GM18498 (cell line): ENCODE data around the gene NMBR.
"Not testable (repeated sequence)": the region's sequence is repeated elsewhere in the genome, so short reads cannot be mapped to it uniquely, and the experiment has no call there.

Experiments
- ATAC-seq: cut with Tn5 transposase; IDR thresholded peaks from one replicate; pipeline ENCODE4 v1.9.1; 2021; ENCODE audit warnings: mild to moderate bottlenecking, moderate library complexity; ENCODE audit not compliant: unreplicated experiment

NMBR gene

DNA sequence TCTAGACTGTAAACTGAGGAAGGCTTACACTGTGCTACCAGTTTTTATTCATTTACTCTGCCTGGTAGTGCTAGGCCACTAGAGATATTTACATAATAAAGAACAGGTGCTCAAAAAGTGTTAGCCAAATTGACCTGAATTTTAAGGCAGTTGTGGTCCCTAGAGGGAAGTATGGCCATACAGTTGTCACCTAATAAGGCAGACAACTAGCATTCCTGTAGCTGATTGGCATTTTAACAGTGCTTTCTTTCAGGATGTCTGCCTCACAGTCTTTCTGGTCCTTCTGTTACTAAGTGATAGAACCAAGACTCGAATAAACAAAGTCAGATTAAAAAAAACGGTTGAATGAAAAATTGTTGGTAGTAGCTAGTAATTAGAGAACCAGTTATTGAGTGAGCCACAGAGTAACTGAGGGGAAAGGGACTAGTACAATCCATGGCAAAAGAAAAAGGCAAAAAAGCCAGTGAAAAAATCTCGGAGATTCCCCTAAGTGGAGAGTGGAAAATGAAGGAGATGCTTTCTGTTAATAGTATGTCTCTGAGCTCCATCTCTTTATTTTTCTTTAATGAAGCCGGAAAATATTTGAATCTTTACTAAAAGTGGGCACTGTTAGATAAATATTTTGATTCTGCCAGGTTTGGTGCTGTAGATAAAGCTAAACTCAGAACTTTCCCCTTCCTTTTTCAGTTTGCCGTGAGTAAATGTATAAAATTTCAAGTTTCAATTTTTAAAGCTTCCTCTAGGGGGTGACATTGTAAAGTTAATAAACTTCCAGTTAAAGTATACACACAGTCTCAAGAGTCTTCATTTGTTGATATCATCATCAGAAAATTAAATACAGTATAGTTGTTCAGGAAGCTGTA is 9.2 kb upstream of the NMBR start:
- ATAC-seq: peak; percentile 52

- ATAC-seq: no peak
These were observed 8.2 kb upstream of the NMBR start for GRCh38 chr6:142155091-142155490.

- no peak for ATAC-seq
These were observed 7.4 kb upstream of the NMBR start for GRCh38 chr6:142154336-142154735.

DNA sequence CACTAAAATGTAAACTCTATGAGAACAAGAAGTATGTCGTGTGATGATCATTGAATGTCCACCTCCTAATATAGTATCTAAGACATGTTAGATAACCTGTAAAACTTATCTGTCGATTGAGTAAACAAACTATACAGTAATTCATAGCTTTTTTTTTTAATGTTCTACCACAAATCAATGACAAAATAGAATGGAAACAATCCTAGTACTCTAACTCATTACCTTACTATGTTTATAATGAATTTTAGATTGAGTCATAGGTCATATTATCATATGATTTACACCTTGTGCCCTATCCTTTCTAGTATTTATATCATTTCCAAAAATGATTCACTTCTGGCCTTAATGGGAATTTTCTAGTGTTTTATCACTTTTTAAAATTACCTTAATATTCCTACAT is 6.3 kb upstream of the NMBR start:
- no peak for ATAC-seq

GRCh38 chr6:142152746-142153145 is 5.8 kb upstream of the NMBR start:
- no peak for ATAC-seq

DNA sequence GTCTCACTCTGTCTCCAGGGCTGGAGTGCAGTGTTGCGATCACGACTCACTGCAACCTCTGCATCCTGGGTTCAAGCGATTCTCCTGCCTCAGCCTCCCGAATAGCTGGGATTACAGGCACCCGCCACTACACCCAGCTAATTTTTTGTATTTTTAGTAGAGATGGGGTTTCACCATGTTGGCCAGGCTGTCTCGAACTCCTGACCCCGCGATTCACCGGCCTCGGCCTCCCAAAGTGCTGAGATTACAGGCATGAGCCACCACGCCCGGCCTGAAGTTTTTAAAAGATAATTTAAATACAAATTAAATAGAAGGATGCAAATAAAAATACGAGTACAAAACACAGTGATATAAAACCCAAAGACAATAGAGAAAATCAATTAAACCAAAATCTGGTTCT is 5.4 kb downstream of the NMBR start:
- ATAC-seq: not testable (repeated sequence)

DNA sequence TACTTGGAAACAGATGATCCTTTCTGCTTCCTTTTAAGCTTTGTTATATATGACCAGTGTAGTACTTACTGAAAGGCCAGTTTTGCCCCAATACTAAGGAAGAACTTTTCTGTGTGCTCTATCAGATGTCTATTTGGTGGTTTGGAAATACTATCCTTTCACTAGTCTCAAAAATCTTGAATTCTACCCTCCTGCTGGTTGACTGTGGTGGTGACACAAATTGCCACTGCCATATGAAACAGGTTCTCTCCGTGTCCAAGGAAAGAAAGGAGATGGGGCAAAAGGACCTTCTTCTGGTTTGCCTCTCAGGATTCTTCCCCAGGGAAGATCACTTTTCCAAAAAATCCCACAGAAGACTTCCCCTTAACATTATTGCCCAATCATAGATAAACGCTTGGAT is 8.0 kb downstream of the NMBR start:
- ATAC-seq: no peak

GRCh38 chr6:142132625-142133024 is 14.3 kb downstream of the NMBR start, which contains the start of gene GJE1:
Gene GJE1, plus strand, starts transcription at chr6:142132925. Its CDS starts 234 bp downstream, at chr6:142133159.
- no peak for ATAC-seq

DNA sequence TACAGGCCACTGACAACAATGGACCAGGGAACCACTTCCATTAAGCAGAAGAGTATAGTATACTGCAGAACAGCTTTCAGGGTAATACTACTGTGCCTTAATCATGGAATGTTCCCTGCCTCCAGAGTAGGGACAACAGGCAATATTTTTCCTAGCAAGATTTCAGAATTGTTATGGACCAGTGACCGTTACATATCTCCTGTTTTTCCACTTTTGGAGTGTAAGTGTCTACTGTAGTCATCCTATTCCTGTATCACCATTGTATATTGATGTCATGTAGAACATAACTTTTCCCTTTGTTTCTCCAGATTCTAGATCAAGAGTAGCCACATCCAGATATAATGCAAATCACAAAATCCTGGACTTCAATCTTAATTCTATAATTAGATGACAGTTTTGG is 16.1 kb downstream of the NMBR start:
- no peak for ATAC-seq

DNA sequence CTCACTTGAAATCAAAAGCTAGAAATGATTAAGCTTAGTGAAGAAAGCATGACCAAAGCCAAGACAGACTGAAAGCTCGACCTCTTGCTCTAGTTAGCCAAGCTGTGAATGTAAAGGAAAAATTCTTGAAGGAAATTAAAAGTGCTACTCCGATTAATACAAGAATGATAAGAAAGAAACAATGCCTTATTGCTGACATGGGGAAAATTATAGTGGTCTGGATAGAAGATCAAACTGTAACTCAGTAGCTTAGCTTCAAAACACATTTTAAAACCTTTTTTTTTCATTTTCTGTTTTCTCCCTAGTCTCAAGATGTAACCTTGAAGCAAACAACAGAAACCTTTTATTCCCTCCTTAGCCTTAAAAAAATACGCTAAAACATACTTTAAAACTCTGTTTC is 25.6 kb downstream of the NMBR start:
- ATAC-seq: no peak

DNA sequence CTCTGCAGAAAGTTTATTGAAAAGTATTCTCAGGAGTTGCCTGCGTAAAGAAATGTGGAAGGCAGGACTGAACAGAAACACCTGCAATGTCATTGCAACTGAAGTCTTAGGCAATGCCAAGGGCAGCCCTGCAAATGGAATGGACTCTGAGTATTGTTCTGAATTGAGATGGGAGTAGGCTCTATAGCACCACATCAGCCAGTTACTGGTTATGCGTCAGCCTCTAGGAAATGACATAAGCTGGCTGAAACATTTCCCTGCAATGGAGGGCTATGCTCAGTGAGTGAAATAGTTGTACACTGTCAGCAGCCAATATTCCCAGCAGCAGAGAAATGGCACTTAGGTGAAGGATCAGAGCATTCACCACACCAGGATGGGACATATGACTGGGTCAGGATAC is 28.0 kb downstream of the NMBR start:
- no peak for ATAC-seq

DNA sequence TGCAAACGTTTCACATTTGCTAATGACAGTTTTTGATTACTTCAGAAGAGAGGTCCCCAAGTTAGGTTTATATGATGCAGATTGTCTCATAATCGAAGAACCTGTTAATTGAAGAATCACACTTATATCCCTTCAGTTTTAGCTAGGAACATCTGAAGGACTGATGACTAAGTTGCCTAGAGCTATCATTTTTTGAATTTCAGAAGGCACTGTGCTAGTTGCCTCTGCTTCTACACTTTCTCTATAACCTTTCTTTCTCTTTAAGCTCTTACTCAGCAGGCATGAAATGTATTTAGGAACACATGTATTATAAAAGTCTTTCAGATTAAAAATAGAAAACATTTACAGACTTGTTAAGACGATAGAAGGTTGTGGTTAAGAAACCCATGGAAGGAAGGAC is 28.6 kb downstream of the NMBR start:
- ATAC-seq: no peak

DNA sequence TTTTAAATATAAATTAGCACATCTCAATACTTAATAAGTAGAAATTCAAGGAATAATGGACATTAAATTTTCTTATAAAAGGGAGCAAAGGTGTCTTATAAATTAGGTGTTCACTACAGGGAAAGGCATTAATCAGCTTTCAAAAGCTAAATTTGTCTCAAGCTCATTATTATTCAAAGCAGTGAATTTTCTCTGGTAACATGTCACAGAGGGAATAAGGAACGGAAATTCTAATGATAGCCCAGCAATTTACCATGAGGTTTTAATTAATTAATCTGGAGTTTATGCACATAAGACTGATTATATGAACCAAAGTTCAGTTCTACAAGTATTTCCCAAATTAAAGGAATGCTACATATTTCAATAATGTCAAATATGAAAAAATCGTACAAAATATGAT is 29.6 kb downstream of the NMBR start:
- ATAC-seq: no peak

GRCh38 chr6:142112451-142113061 is 34.4 kb downstream of the NMBR start:
- ATAC-seq: peak; percentile 48

DNA sequence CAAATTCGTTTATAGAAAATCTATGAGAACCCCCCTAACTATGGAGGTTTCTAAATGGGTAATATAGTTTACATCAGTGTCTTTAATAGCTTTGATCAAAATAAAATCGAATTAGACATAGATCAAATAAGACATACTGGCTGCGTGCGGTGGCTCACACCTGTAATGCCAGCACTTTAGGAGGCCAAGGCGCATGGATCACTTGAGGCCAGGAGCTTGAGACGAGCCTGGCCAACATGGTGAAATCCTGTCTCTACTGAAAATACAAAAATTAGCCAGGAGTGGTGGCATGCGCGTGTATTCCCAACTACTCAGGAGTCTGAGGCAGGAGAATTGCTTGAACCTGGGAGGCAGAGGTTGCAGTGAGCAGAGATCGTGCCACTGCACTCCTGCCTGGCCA is 36.1 kb downstream of the NMBR start:
- ATAC-seq: not testable (repeated sequence)

DNA sequence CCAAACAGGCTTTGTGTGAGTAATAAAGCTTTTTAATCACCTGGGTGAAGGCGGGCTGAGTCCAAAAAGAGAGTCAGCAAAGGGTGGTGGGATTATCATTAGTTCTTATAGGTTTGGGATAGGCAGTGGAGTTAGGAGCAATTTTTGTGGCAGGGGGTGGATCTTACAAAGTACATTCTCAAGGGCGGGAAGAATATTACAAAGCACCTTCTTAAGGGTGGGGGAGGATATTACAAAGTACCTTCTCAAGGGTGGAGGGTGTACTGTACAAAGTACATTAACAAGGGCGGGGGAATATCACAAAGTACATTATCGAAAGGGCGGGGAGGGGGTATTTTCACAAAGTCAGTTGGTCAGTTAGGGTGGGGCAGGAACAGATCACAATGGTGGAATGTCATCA is 42.1 kb downstream of the NMBR start:
- ATAC-seq: not testable (repeated sequence)

- ATAC-seq: no peak
These were observed 58.1 kb downstream of the NMBR start for GRCh38 chr6:142088858-142089216.

DNA sequence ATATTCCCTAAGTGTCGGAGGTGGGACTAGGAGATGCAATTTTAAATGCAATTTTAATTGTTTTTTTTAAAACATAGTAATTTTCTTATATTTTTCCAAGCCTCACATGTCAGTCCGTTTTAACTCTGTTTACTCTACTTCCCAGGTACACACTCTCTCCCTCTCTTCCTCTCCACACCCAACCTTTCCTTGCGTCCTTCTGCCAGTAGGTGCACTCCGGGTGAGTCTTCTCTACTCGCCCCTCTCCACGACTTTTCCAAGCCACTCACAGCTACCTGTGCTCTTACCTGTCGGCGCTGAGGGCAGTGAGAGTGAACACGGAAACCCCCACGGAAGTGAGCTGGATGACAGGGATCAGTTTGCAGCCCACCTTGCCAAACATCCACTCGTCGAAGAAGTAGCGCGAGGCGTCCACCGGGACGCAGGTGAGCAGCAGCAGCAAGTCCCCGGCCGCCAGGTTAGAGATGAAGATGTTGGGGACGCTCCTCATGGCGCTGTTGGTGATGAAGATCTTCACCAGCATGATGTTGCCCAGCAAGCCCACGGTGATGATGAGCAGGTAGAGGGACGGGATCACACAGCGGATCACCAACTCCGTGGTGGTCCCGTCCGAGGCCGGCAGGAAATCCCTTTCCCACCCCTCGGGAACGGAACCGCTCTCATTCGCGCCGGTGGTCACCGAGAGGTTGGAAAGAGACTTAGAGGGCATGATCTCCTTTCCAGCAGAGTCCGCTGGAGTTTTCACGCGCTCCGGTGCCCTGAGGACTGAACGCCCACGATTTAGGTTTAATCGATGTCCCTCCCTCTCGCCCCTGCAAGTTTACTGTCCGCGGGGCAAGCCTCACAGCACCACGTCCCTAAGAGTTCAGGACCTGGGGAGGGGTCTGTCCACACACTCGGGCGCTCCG is 58.7 kb downstream of the NMBR start:
- ATAC-seq: no peak

DNA sequence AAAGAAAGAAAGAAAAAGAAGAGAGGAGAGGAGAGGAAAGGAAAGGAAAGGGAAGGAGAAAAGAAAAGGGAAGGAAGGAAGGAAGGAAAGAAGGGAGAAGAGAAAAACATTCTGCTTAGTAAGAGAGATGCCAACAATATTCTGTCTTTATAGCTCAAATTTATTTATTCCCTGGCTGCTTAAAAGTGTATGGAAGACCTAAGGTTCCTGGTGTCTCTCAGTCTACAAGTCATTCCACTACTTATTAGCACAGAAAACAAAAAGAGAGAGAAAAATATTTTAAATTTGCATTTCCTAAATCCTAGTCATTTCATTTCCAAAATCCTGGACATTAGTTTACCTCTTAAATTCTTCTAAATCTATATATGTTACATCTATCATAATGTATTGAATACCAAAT is 67.8 kb downstream of the NMBR start:
- ATAC-seq: no peak

DNA sequence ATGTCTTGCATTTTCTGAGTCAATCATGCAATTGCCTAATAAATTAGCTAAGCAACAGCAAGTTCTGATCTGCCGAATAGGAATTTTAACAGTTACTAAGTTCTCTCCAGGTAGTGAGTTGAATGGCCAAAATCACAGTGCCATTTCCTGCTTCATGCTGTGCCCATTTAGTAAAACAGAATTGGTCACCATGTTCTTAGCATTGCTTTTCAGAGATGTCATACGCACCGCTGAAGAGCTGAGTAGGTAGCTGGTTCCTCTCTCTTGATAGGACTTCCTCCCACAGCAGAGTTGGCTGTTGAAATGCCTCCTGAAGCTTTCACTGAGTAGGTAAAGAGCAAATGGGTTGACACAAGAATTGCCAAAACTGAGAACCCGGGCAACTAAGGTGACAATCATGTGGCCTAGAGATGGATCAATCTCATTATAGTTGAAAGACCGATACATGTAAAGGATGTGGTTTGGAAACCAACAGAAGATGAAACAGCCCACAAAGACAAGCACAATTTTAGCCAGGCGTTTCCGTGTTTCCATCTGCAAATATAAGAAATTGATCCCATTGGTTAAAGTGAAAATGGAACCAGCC is 71.3 kb downstream of the NMBR start:
- ATAC-seq: no peak

DNA sequence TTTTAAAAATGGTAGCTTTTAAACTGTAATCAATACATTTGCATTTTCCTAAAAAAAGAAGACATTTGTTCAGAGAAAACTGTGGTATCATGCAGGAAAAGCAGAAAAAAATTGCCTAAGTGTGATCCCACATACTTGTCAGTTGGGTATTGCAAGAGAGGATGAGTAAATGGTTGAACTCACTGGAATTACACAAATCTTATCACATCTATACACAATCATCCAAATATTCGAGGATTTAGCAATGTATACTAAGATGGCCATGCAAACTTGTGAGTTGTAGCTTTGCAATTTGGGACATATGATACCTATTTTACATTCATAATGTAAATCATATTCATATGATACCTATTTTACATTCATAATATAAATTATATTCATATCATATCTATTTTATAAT is 72.4 kb downstream of the NMBR start:
- no peak for ATAC-seq
